HG03378 (cell line): Measurements from ENCODE around the gene MAPK4.

Source experiments
- ATAC-seq: cut with Tn5 transposase; IDR thresholded peaks from one replicate; pipeline ENCODE4 v1.9.1; 2021; ENCODE audit warnings: mild to moderate bottlenecking, moderate library complexity; ENCODE audit not compliant: unreplicated experiment

The MAPK4 gene

GRCh38 chr18:50717563-50717962 lies 157.7 kb downstream of the MAPK4 start:
- no peak for ATAC-seq

- no peak for ATAC-seq
Measured at GRCh38 chr18:50719471-50720324, 159.8 kb downstream of the MAPK4 start.

GRCh38 chr18:50720325-50720674 lies 160.4 kb downstream of the MAPK4 start:
- no peak for ATAC-seq

GRCh38 chr18:50721006-50721405 lies 161.1 kb downstream of the MAPK4 start:
- no peak for ATAC-seq

GRCh38 chr18:50721451-50722120 lies 161.7 kb downstream of the MAPK4 start:
- no peak for ATAC-seq

GRCh38 chr18:50722311-50722710 lies 162.4 kb downstream of the MAPK4 start:
- ATAC-seq, result no peak

- no peak for ATAC-seq
Measured at GRCh38 chr18:50724751-50725151, 164.9 kb downstream of the MAPK4 start.

- ATAC-seq, result peak; percentile 93
Measured at GRCh38 chr18:50726960-50727589, 167.2 kb downstream of the MAPK4 start.

- ATAC-seq, result no peak
Measured at GRCh38 chr18:50727721-50728471, 168.0 kb downstream of the MAPK4 start.

GRCh38 chr18:50729376-50729775 lies 169.5 kb downstream of the MAPK4 start:
- no peak for ATAC-seq

- ATAC-seq, result no peak
Measured at GRCh38 chr18:50729986-50730385, 170.1 kb downstream of the MAPK4 start.

- ATAC-seq, result no peak
Measured at GRCh38 chr18:50734342-50734741, 174.5 kb downstream of the MAPK4 start.

GRCh38 chr18:50734886-50735285 lies 175.0 kb downstream of the MAPK4 start:
- ATAC-seq, result no peak

- no peak for ATAC-seq
Measured at GRCh38 chr18:50737127-50737526, 177.2 kb downstream of the MAPK4 start.

- no peak for ATAC-seq
Measured at GRCh38 chr18:50738098-50738757, 178.3 kb downstream of the MAPK4 start.

- no peak for ATAC-seq
Measured at GRCh38 chr18:50742952-50743351, 183.1 kb downstream of the MAPK4 start.

GRCh38 chr18:50744253-50744652 lies 184.4 kb downstream of the MAPK4 start:
- ATAC-seq, result no peak

GRCh38 chr18:50745945-50746344 lies 186.1 kb downstream of the MAPK4 start:
- no peak for ATAC-seq

- ATAC-seq, result no peak
Measured at GRCh38 chr18:50747849-50748242, 188.0 kb downstream of the MAPK4 start.
